OCI-LY7 (cell line): ENCODE results near the gene ANKH. TPM values are rescaled to one million over a fixed set of nuclear protein-coding genes. Genes with fewer than 3 reads are reported as not detected.

ENCODE experiments used
- BruUV-seq: library from RNA; stranded (reverse); fragments of 400-500 nt; replicated peaks from 2 replicates; lab custom pipeline; 2021; lab: Mats Ljungman, UMichigan
- CTCF ChIA-PET: fragments of 300-600 bp; sonication (Branson Sonifier 250); formaldehyde crosslinking; loops from one replicate; lab custom pipeline; 2022; ENCODE audit warnings: antibody characterized with exemption; ENCODE audit not compliant: unreplicated experiment; lab: Charles Lee
- POLR2A ChIA-PET: fragments of 300-600 bp; sonication (Branson Sonifier 250); formaldehyde crosslinking; loops from one replicate; lab custom pipeline; 2022; ENCODE audit warnings: antibody characterized with exemption; lab: Charles Lee
- DNase-seq: peaks from one replicate; pipeline ENCODE4 v3.0.0-alpha.2; 2015; ENCODE audit warnings: low spot score
- H2AFZ ChIP-seq: fragments of 200-600 bp; sonication (generic), shearing (Covaris generic); 2 replicates; pipeline ENCODE4 v1.6.1; 2014; ENCODE audit warnings: mild to moderate bottlenecking, antibody characterized with exemption, low read length, moderate library complexity
- H3K27ac ChIP-seq: fragments of 200-600 bp; sonication (generic); 2 replicates; pipeline ENCODE4 v1.5.1; 2014; ENCODE audit warnings: mixed run types, low read depth, mild to moderate bottlenecking, moderate library complexity, low read length, inconsistent platforms; ENCODE audit not compliant: poor library complexity, severe bottlenecking
- H3K36me3 ChIP-seq: fragments of 200-600 bp; sonication (generic); 2 replicates; pipeline ENCODE4 v1.6.1; 2014; ENCODE audit warnings: mild to moderate bottlenecking, antibody characterized with exemption, low read length, moderate library complexity, mixed read lengths; ENCODE audit not compliant: insufficient read depth
- H3K4me1 ChIP-seq: fragments of 200-600 bp; sonication (generic); 2 replicates; pipeline ENCODE4 v1.5.1; 2014; ENCODE audit warnings: mild to moderate bottlenecking, low read length; ENCODE audit not compliant: insufficient read depth, poor library complexity, severe bottlenecking
- H3K4me2 ChIP-seq: fragments of 200-600 bp; sonication (generic); 2 replicates; pipeline ENCODE4 v1.6.1; 2014; ENCODE audit warnings: mild to moderate bottlenecking, low read length
- H3K4me3 ChIP-seq: fragments of 200-600 bp; sonication (generic); 2 replicates; pipeline ENCODE4 v1.5.1; 2014; ENCODE audit warnings: mild to moderate bottlenecking, low read depth, low read length; ENCODE audit not compliant: poor library complexity, severe bottlenecking
- H3K79me2 ChIP-seq: fragments of 200-600 bp; sonication (generic); 2 replicates; pipeline ENCODE4 v1.6.1; 2016; ENCODE audit warnings: low read depth, mild to moderate bottlenecking, low read length, moderate library complexity, mixed read lengths; ENCODE audit not compliant: insufficient read depth
- H3K9me2 ChIP-seq: fragments of 200-600 bp; sonication (generic); 2 replicates; pipeline ENCODE4 v1.6.1; 2016; ENCODE audit warnings: mild to moderate bottlenecking, low read length, mixed read lengths; ENCODE audit not compliant: insufficient read depth
- H3K9me3 ChIP-seq: fragments of 200-600 bp; sonication (generic); 2 replicates; pipeline ENCODE4 v1.6.1; 2014; ENCODE audit warnings: mild to moderate bottlenecking, mixed run types, low read length, mixed read lengths
- H4K20me1 ChIP-seq: fragments of 200-600 bp; sonication (generic); 2 replicates; pipeline ENCODE4 v1.6.1; 2014; ENCODE audit warnings: mild to moderate bottlenecking, antibody characterized with exemption, low read length, moderate library complexity, mixed read lengths; ENCODE audit not compliant: insufficient read depth
- EZH2phosphoT487 ChIP-seq: fragments of 200-600 bp; sonication (generic); IDR thresholded peaks from 2 replicates; pipeline ENCODE4 v1.6.1; 2018; ENCODE audit warnings: low read depth, borderline replicate concordance, mild to moderate bottlenecking, mixed run types, antibody characterized with exemption, low read length, moderate library complexity, mixed read lengths
- intact Hi-C: fragments of 100-400 bp; cut with micrococcal nuclease; formaldehyde crosslinking; loops from one replicate; pipeline ENCODE4 v1.10.0; 2022; ENCODE audit not compliant: unreplicated experiment
- total RNA-seq, 2 experiments: library from RNA; depleted of rRNA in 1 of 2; stranded (reverse); fragments of >200 nt in 1 of 2; shearing (Covaris generic) in 1 of 2; gene quantifications; 2 replicates each; pipeline ENCODE4 v1.2.3, GENCODE V29; 2014 to 2022
- TF ChIP-seq, protein P1 (sequence below): fragments of 200-600 bp; sonication (generic); conservative IDR thresholded peaks from 2 replicates; pipeline ENCODE4 v1.5.1; 2014; ENCODE audit warnings: mild to moderate bottlenecking, antibody characterized with exemption, low read length, moderate library complexity, mixed read lengths

ANKH gene
- total RNA-seq, 2 experiments from 2014 or later: 23.1 to 80.4 TPM

DNA sequence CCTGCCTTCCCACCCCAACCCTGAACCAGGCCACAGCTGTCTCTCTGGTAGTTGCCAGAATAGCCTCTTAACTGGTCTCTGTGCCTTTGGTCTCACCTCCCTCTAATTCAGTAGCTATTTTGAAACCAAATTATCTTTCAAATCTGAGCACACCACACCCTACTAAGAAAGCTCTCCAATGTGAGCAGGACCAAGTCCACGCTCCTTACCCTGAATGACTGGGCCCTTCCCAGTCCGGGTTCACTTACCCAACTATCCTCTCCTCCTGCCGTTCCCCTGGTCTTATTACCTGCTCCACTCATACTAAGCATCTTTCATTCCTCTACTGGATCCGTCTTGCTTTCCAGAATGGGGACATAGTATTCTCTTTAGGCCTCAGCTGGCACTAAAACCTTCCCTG is 16.8 kb downstream of the ANKH start:
- H3K4me2 ChIP-seq: no peak overlapping the region
- ChIA-PET POLR2A (no interaction called here), CTCF (no interaction called here)
- no peak for DNase-seq
- H3K79me2 ChIP-seq: peaks cover 45% of the 10 kb centered on the region
- H3K27ac ChIP-seq: no peak overlapping the region
- TF ChIP-seq EZH2phosphoT487: no peak
- TF ChIP-seq, protein P1, sequence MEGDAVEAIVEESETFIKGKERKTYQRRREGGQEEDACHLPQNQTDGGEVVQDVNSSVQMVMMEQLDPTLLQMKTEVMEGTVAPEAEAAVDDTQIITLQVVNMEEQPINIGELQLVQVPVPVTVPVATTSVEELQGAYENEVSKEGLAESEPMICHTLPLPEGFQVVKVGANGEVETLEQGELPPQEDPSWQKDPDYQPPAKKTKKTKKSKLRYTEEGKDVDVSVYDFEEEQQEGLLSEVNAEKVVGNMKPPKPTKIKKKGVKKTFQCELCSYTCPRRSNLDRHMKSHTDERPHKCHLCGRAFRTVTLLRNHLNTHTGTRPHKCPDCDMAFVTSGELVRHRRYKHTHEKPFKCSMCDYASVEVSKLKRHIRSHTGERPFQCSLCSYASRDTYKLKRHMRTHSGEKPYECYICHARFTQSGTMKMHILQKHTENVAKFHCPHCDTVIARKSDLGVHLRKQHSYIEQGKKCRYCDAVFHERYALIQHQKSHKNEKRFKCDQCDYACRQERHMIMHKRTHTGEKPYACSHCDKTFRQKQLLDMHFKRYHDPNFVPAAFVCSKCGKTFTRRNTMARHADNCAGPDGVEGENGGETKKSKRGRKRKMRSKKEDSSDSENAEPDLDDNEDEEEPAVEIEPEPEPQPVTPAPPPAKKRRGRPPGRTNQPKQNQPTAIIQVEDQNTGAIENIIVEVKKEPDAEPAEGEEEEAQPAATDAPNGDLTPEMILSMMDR: no peak
- no peaks in the 10 kb centered on the region for H3K36me3 ChIP-seq
- no peak overlapping the region for H2AFZ ChIP-seq
- H3K9me3 ChIP-seq: no peaks in the 10 kb centered on the region
- intact Hi-C loops: no loop called here
- H4K20me1 ChIP-seq: peaks cover 29% of the 10 kb centered on the region
- peaks cover 15% of the 10 kb centered on the region for H3K4me1 ChIP-seq
- no peak overlapping the region for H3K4me3 ChIP-seq
- no TSS peak for BruUV-seq
- no peaks in the 10 kb centered on the region for H3K9me2 ChIP-seq

DNA sequence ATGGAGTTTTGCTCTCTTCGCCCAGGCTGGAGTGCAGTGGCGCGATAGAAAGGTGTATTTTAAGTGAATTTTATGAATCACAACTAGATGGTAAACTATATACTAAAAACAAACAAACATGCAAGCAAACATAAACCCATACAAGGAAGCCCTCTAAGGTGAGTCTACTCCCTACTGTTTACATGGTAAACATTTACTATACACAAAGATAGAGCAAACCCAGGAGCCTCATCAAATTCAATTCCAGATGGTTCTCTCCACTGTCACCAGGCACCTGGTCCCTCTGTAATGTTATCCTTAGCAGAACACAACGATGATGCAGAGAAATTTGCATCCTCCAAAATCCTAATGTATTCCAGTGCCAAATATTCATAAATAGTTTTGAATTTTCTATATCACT is 17.9 kb downstream of the ANKH start:
- POLR2A ChIA-PET: interaction anchor here (0.6 kb wide), 1 partner anchor 29 kb away, joined by 4 read pairs; no protein-coding TSS in a partner anchor

DNA sequence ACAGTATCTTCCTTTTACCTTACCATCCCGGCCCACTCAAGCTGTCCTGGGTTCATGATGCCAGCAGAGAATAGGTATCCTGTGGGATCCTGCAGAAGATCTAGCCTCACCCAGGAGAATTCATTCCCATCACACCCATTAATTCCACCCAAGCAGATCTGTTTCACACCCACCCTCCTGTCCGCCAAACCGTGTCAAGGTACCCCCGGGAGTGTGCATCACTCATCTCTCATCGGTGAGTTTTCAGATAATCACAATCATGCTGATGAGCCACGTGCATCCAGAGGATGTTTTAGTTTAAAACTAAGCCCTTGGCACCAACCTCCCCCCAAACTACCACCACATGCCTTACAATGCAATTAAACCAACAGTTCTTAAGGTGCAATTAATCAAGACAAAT is 18.8 kb downstream of the ANKH start:
- intact Hi-C loops: no loop called here
- no peaks in the 10 kb centered on the region for H3K9me3 ChIP-seq
- peaks cover 34% of the 10 kb centered on the region for H3K79me2 ChIP-seq
- no peak overlapping the region for H3K27ac ChIP-seq
- no peak for DNase-seq
- peaks cover 3% of the 10 kb centered on the region; the same call in 1 of the 2 replicates for H3K36me3 ChIP-seq
- ChIA-PET CTCF (no interaction called here), POLR2A (no interaction called here)
- peaks cover 24% of the 10 kb centered on the region for H4K20me1 ChIP-seq
- BruUV-seq: no TSS peak
- no peak overlapping the region for H3K4me2 ChIP-seq
- TF ChIP-seq, protein P1: no peak
- TF ChIP-seq EZH2phosphoT487: no peak
- no peaks in the 10 kb centered on the region for H3K9me2 ChIP-seq
- no peak overlapping the region for H2AFZ ChIP-seq
- no peak overlapping the region for H3K4me3 ChIP-seq
- H3K4me1 ChIP-seq: peaks cover 15% of the 10 kb centered on the region

More for the DNA sequence above, 17.9 kb downstream of the ANKH start:
- H3K79me2 ChIP-seq: peaks cover 35% of the 10 kb centered on the region
- H3K36me3 ChIP-seq: peaks cover under 1% of the 10 kb centered on the region; the same call in 1 of the 2 replicates
- no peak overlapping the region for H2AFZ ChIP-seq
- no peaks in the 10 kb centered on the region for H3K9me2 ChIP-seq
- no TSS peak for BruUV-seq
- no peak overlapping the region for H3K4me3 ChIP-seq
- intact Hi-C loops: no loop called here
- CTCF ChIA-PET: no interaction called here
- no peak overlapping the region for H3K4me2 ChIP-seq
- no peaks in the 10 kb centered on the region for H3K9me3 ChIP-seq
- H3K27ac ChIP-seq: no peak overlapping the region
- H3K4me1 ChIP-seq: peaks cover 15% of the 10 kb centered on the region
- no peak for DNase-seq
- TF ChIP-seq EZH2phosphoT487: no peak
- TF ChIP-seq, protein P1: no peak
- H4K20me1 ChIP-seq: peaks cover 24% of the 10 kb centered on the region
